HEK293 (cell line): ENCODE results near the gene CPA4.

ENCODE experiments used
- ZBTB1 ChIP-seq: fragments of 450-650 bp; formaldehyde crosslinking; IDR thresholded peaks from 2 replicates; pipeline ENCODE4 v1.5.1; 2016; ENCODE audit warnings: missing biosample characterization, missing genetic modification characterization
- ZNF280C ChIP-seq: fragments of 450-650 bp; formaldehyde crosslinking; IDR thresholded peaks from 2 replicates; pipeline ENCODE4 v1.5.1; 2016; ENCODE audit warnings: missing biosample characterization, missing genetic modification characterization

GRCh38 chr7:130272381-130273080 is 20.4 kb upstream of the CPA4 start:
- TF ChIP-seq ZNF280C (tag by site-specific recombination), result no peak
- TF ChIP-seq ZBTB1 (tag by site-specific recombination), result no peak
